ENCODE measurements around the gene HSH2D.

- TF ChIP-seq CTCF (IDR thresholded peaks at IDR 0.05) (no peak), CHD2 (IDR thresholded peaks at IDR 0.05; ENCODE audit: low read length, partially characterized antibody) (no peak), TAF1 (IDR thresholded peaks at IDR 0.05; ENCODE audit: borderline replicate concordance, low read depth, low read length) (no peak), POLR2AphosphoS5 (IDR thresholded peaks at IDR 0.05; ENCODE audit: low read depth, low read length) (no peak), USF1 (IDR thresholded peaks at IDR 0.05; ENCODE audit: borderline replicate concordance, low read depth) (no peak), RXRA (IDR thresholded peaks at IDR 0.05; ENCODE audit: borderline replicate concordance, low read depth) (no peak), ZBTB33 (IDR thresholded peaks at IDR 0.05; ENCODE audit: borderline replicate concordance, low read depth) (no peak), REST (IDR thresholded peaks at IDR 0.05; ENCODE audit: low read depth, low read length) (no peak), YY1 (IDR thresholded peaks at IDR 0.05; ENCODE audit: low read depth) (no peak), FOSL2 (IDR thresholded peaks at IDR 0.05; ENCODE audit: borderline replicate concordance, low read depth) (no peak), FOXM1 (IDR thresholded peaks at IDR 0.05; ENCODE audit: low read depth) (no peak), TEAD4 (IDR thresholded peaks at IDR 0.05; ENCODE audit: borderline replicate concordance, insufficient read depth) (no peak)
Observed at GRCh38 chr19:16139752-16140151, 3.7 kb upstream of the HSH2D start.

All from SK-N-SH (cell line).